Mesodermal cell (in vitro differentiated cells): ENCODE results near the gene NOP14.
"Not testable (repeated sequence)": the region's sequence is repeated elsewhere in the genome, so short reads cannot be mapped to it uniquely, and the experiment has no call there.

Experiments
- H3K27ac ChIP-seq: 2 replicates; pipeline ENCODE4 v1.7.0; 2013; ENCODE audit warnings: mild to moderate bottlenecking, low read depth, low read length, moderate library complexity; ENCODE audit not compliant: severe bottlenecking
- H3K36me3 ChIP-seq: 2 replicates; pipeline ENCODE4 v1.7.1; 2013; ENCODE audit warnings: mild to moderate bottlenecking, low read length, moderate library complexity; ENCODE audit not compliant: control insufficient read depth, insufficient read depth
- H3K4me1 ChIP-seq: one replicate; pipeline ENCODE4 v1.7.1; 2013; ENCODE audit warnings: mild to moderate bottlenecking, low read length; ENCODE audit not compliant: insufficient read depth, control insufficient read depth, poor library complexity, severe bottlenecking
- H3K4me3 ChIP-seq: 2 replicates; pipeline ENCODE4 v1.7.0; 2013; ENCODE audit warnings: low read length, control low read depth, mild to moderate bottlenecking; ENCODE audit not compliant: insufficient read depth, poor library complexity, severe bottlenecking; ENCODE audit errors: extremely low read depth
- H3K9me3 ChIP-seq: 2 replicates; pipeline ENCODE4 v1.7.1; 2013; ENCODE audit warnings: mild to moderate bottlenecking, low read length, moderate library complexity; ENCODE audit not compliant: control insufficient read depth
- WGBS, 2 experiments: methylation state at CpG; one replicate each; pipeline ENCODE4 v1.1.5; 2013; ENCODE audit warnings: missing lambda C conversion rate in 2 of 2; ENCODE audit not compliant: insufficient coverage in 2 of 2; 5-methylcytosine and 5-hydroxymethylcytosine counted together

NOP14 gene

DNA sequence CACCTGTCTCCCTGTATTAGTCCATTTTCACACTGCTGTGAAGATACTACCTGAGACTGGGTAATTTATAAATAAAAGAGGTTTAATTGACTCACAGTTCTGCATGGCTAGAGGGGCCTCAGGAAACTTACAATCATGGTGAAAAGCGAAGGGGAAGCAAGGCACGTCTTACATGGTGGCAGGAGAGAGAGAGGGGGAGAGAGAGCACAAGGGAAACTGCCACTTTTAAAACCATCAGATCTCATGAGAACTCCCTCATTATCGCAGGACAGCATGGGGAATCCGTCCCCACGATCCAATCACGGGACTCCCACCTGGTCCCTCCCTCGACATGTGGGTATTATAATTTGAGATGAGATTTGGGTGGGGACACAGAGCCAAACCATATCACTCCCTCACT, 20.5 kb upstream of the NOP14 start:
- WGBS, 2 experiments: 69 to 92% methylated on average over 2 of the region's 7 CpGs
- H3K36me3 ChIP-seq, H3K27ac ChIP-seq, H3K4me1 ChIP-seq, H3K4me3 ChIP-seq: not testable (repeated sequence)
- H3K9me3 ChIP-seq: peaks cover 18% of the 10 kb centered on the region

- no peak overlapping the region for H3K4me3 ChIP-seq
- no peak overlapping the region for H3K27ac ChIP-seq
- peaks cover 18% of the 10 kb centered on the region for H3K9me3 ChIP-seq
- H3K4me1 ChIP-seq: peaks cover 8% of the 10 kb centered on the region
- 86 to 87% methylated on average over 4 of the region's 4 CpGs for WGBS, 2 experiments
- no peaks in the 10 kb centered on the region for H3K36me3 ChIP-seq
Observed at GRCh38 chr4:2982012-2982411, 18.8 kb upstream of the NOP14 start.

- WGBS, 2 experiments: 86 to 88% methylated on average over 4 of the region's 4 CpGs
- H3K4me1 ChIP-seq: peaks cover 11% of the 10 kb centered on the region
- H3K4me3 ChIP-seq: no peak overlapping the region
- H3K36me3 ChIP-seq: no peaks in the 10 kb centered on the region
- H3K9me3 ChIP-seq: peaks cover 18% of the 10 kb centered on the region
- no peak overlapping the region for H3K27ac ChIP-seq
Observed at GRCh38 chr4:2981256-2981819, 18.1 kb upstream of the NOP14 start.

GRCh38 chr4:2977211-2978088, 14.2 kb upstream of the NOP14 start:
- Histone ChIP-seq H3K4me3 (no peak overlapping the region), H3K27ac (peak overlapping the region; percentile 88)

DNA sequence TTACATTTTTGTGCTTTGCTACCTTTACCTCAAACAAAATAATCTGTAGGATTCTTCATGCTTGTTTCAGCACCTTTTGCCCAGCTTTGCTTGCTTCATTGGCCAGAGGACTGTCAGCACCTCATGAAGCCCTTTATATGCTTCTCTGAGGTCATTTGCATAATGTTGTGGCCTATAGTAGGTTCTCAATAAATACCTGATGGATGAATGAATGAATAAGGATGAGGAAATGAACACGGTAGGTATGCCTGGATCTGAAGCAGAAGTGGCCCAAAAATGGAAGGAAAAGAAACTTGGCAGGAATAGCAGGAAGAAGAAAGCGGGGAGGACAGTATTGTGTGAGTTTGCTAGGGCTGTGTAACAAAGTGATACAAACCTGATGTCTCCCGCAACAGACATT, 8.1 kb upstream of the NOP14 start:
- Histone ChIP-seq H3K9me3 (no peaks in the 10 kb centered on the region), H3K4me1 (peaks cover 4% of the 10 kb centered on the region)
- WGBS, 2 experiments: 93 to 97% methylated on average over 2 to 3 of the region's 3 CpGs

More at GRCh38 chr4:2977211-2978088, 14.2 kb upstream of the NOP14 start:
- peaks cover 11% of the 10 kb centered on the region for H3K4me1 ChIP-seq
- H3K36me3 ChIP-seq: no peaks in the 10 kb centered on the region
- WGBS, 2 experiments: 82 to 85% methylated on average over 10 to 14 of the region's 14 CpGs
- peaks cover 18% of the 10 kb centered on the region for H3K9me3 ChIP-seq

GRCh38 chr4:2968381-2968780, 5.2 kb upstream of the NOP14 start:
- H3K36me3 ChIP-seq: peaks cover 5% of the 10 kb centered on the region
- peaks cover 4% of the 10 kb centered on the region for H3K4me1 ChIP-seq
- WGBS, 2 experiments: 75 to 86% methylated on average over 3 of the region's 3 CpGs

More for the DNA sequence above, 8.1 kb upstream of the NOP14 start:
- Histone ChIP-seq H3K36me3 (no peaks in the 10 kb centered on the region), H3K27ac (no peak overlapping the region), H3K4me3 (no peak overlapping the region)

GRCh38 chr4:2965262-2965661, 2.1 kb upstream of the NOP14 start:
- H3K4me3 ChIP-seq: no peak overlapping the region
- H3K36me3 ChIP-seq: peaks cover 5% of the 10 kb centered on the region
- H3K4me1 ChIP-seq: peaks cover 4% of the 10 kb centered on the region
- H3K27ac ChIP-seq: no peak overlapping the region
- 91 to 95% methylated on average over 16 of the region's 16 CpGs for WGBS, 2 experiments
- H3K9me3 ChIP-seq: no peaks in the 10 kb centered on the region

More at GRCh38 chr4:2968381-2968780, 5.2 kb upstream of the NOP14 start:
- Histone ChIP-seq H3K27ac (no peak overlapping the region), H3K9me3 (no peaks in the 10 kb centered on the region), H3K4me3 (no peak overlapping the region)

DNA sequence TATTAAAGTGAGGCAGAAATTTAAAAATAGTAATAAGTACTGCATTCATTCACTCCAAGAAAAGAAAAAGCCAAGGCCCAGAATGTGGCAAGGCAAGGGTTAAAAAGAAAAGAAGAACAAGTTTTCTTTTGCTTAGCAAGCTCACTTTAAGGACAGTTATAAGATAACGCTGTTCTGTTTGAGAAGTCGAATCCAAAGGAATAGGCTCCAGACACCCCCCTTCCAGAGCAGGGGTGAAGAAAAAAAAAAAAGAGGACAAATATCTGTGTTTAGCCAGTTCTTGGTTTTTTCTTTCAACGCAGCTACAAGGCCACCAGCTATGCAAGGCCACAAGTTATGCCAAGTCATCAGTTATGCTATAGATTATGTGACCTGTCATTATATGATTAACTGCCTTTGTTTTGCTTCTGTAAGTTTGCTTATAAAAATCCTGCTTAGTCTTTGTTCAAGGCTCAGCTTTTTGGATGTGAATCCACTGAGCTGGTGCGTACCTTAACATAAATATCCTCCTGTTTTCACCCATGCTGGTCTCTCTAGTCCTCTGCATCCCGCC, 1.6 kb upstream of the NOP14 start:
- Histone ChIP-seq H3K27ac (no peak overlapping the region), H3K9me3 (no peaks in the 10 kb centered on the region), H3K4me3 (peak overlapping the region; percentile 70), H3K36me3 (peaks cover 5% of the 10 kb centered on the region), H3K4me1 (peaks cover 4% of the 10 kb centered on the region)
- WGBS, 2 experiments: 94 to 96% methylated on average over 4 to 5 of the region's 5 CpGs

DNA sequence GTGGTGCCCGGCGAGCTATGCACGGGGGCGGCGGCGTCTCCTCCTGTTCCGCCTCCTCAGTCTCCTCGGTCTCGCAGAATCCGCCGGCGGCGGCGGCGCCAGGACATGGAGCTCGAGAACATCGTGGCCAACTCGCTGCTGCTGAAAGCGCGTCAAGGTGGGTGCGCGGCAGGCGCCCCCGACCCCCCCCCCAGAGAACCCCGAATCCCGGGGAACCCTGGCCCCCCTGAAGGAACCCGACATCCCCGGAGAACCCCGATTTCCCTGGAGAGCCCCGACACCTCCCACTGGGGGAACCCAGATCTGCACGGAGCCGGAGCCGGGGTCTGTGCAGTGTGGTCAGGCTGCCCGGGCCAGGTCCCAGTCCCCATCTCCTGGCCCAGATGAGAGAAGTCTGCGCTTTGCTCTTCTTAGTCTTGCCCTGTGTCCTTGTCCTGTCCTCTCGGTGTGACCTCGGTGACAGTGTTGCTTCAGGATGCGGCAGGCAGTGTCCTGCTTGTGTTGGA, 813 bp upstream of the NOP14 start:
- peaks cover 4% of the 10 kb centered on the region for H3K4me1 ChIP-seq
- peak overlapping the region; percentile 70 for H3K4me3 ChIP-seq
- H3K27ac ChIP-seq: no peak overlapping the region
- no peaks in the 10 kb centered on the region for H3K9me3 ChIP-seq
- 6 to 9% methylated on average over 24 to 27 of the region's 38 CpGs for WGBS, 2 experiments
- peaks cover 9% of the 10 kb centered on the region for H3K36me3 ChIP-seq

DNA sequence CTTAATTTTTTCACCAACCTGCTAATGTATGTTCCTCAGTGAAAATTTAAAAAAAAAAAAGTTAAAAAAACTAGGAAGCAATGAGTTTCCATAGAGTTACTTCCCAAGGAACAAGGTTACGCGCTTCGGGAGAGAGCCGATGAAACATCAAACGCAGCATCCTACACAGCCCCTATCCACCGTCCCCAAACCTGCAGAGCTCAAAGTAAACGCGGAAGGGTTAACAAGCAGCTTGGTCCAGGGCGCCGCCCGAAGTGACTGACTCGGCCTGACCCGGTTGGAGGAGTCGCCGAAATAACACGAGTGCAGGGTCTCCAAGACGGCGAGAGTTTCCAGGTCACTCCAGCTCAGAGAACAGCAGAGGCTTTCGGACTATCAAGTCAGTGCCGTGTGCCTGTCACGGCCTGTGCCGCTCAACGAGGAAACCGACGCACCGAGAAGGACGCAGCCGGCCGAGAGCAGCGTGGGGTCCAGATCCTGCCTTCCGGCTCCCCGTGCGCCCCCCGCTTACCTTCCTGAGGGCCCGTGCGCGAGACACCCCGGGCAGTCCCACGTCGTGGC, 512 bp downstream of the NOP14 start:
- no peaks in the 10 kb centered on the region for H3K9me3 ChIP-seq
- 0 to 1% methylated on average over 33 to 40 of the region's 40 CpGs for whole genome bisulfite sequencing, 2 experiments
- peaks cover 22% of the 10 kb centered on the region for H3K36me3 ChIP-seq
- peaks cover 6% of the 10 kb centered on the region for H3K4me1 ChIP-seq
- peak overlapping the region; percentile 70 for H3K4me3 ChIP-seq
- H3K27ac ChIP-seq: peak overlapping the region; percentile 91
